HL-60 (cell line): ENCODE results near the gene SCAP.

Experiments used
- DNase-seq, 2 experiments: peaks; one replicate each; pipeline ENCODE4 v3.0.0-alpha.2; 2010 to 2020; ENCODE audit warnings: low read depth in 1 of 2, low spot score in 1 of 2
- H3K27ac ChIP-seq: fragments of 250-450 bp; sonication (Bioruptor Pico); replicated peaks from 2 replicates; pipeline ENCODE4 v1.5.1; 2020; ENCODE audit warnings: mild to moderate bottlenecking, moderate library complexity
- H3K27me3 ChIP-seq: fragments of 250-450 bp; sonication (Bioruptor Pico); 2 replicates; pipeline ENCODE4 v1.5.1; 2021; ENCODE audit warnings: mild to moderate bottlenecking, moderate library complexity; ENCODE audit not compliant: insufficient read depth, poor library complexity, severe bottlenecking
- H3K4me3 ChIP-seq: replicated peaks from 2 replicates; pipeline ENCODE4 v1.5.1; 2011; ENCODE audit warnings: mild to moderate bottlenecking, control low read depth, low read length; ENCODE audit not compliant: insufficient read depth
- GABPA ChIP-seq: IDR thresholded peaks from 2 replicates; pipeline ENCODE4 v1.6.1; 2012; ENCODE audit warnings: low read depth
- POLR2AphosphoS5 ChIP-seq: IDR thresholded peaks from 2 replicates; pipeline ENCODE4 v1.6.1; 2012; ENCODE audit warnings: low read depth
- SPI1 ChIP-seq: IDR thresholded peaks from 2 replicates; pipeline ENCODE4 v1.6.1; 2012; ENCODE audit warnings: low read depth, mild to moderate bottlenecking, borderline replicate concordance
- TF ChIP-seq, protein P1 (sequence below): IDR thresholded peaks from one replicate; pipeline ENCODE4 v1.5.1; 2011; ENCODE audit warnings: low read length, control low read depth, inconsistent platforms; ENCODE audit not compliant: insufficient read depth
- TF ChIP-seq, protein P2 (sequence below): IDR thresholded peaks from 2 replicates; pipeline ENCODE4 v1.6.1; 2012; ENCODE audit warnings: low read depth; ENCODE audit not compliant: insufficient replicate concordance

Gene SCAP

DNA sequence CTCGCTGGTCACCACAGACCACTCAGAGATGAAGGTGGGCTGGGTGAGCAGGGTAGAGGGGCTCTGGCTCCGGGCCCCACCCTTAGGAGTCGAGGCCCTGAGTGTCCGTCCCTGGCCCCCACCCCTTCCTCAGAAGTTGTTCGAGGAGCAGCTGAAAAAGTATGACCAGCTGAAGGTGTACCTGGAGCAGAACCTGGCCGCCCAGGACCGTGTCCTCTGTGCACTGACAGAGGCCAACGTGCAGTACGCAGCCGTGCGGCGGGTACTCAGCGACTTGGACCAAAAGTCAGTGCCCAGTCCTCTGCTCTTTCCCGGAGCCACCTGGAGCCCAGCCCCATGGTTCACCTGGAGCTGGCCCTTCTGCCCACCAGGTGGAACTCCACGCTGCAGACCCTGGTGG is 66.5 kb downstream of the SCAP start:
- no peaks in the 10 kb centered on the region for H3K27me3 ChIP-seq
- H3K27ac ChIP-seq: no peak overlapping the region
- DNase-seq: no peak

DNA sequence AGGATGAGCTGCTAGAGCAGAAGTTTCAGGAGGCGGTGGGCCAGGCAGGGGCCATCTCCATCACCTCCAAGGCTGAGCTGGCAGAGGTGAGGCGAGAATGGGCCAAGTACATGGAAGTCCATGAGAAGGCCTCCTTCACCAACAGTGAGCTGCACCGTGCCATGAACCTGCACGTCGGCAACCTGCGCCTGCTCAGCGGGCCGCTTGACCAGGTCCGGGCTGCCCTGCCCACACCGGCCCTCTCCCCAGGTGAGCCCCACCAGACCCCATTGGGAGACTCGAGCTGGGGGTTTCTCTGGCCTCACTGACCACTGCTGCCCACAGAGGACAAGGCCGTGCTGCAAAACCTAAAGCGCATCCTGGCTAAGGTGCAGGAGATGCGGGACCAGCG is 66.9 kb downstream of the SCAP start:
- DNase-seq: no peak
- Histone ChIP-seq H3K27ac (no peak overlapping the region), H3K4me3 (no peak overlapping the region), H3K27me3 (no peaks in the 10 kb centered on the region)
- TF ChIP-seq GABPA: no peak
- TF ChIP-seq SPI1: no peak
- no peak for TF ChIP-seq POLR2AphosphoS5
- TF ChIP-seq, protein P1, sequence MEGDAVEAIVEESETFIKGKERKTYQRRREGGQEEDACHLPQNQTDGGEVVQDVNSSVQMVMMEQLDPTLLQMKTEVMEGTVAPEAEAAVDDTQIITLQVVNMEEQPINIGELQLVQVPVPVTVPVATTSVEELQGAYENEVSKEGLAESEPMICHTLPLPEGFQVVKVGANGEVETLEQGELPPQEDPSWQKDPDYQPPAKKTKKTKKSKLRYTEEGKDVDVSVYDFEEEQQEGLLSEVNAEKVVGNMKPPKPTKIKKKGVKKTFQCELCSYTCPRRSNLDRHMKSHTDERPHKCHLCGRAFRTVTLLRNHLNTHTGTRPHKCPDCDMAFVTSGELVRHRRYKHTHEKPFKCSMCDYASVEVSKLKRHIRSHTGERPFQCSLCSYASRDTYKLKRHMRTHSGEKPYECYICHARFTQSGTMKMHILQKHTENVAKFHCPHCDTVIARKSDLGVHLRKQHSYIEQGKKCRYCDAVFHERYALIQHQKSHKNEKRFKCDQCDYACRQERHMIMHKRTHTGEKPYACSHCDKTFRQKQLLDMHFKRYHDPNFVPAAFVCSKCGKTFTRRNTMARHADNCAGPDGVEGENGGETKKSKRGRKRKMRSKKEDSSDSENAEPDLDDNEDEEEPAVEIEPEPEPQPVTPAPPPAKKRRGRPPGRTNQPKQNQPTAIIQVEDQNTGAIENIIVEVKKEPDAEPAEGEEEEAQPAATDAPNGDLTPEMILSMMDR: no peak
- TF ChIP-seq, protein P2, sequence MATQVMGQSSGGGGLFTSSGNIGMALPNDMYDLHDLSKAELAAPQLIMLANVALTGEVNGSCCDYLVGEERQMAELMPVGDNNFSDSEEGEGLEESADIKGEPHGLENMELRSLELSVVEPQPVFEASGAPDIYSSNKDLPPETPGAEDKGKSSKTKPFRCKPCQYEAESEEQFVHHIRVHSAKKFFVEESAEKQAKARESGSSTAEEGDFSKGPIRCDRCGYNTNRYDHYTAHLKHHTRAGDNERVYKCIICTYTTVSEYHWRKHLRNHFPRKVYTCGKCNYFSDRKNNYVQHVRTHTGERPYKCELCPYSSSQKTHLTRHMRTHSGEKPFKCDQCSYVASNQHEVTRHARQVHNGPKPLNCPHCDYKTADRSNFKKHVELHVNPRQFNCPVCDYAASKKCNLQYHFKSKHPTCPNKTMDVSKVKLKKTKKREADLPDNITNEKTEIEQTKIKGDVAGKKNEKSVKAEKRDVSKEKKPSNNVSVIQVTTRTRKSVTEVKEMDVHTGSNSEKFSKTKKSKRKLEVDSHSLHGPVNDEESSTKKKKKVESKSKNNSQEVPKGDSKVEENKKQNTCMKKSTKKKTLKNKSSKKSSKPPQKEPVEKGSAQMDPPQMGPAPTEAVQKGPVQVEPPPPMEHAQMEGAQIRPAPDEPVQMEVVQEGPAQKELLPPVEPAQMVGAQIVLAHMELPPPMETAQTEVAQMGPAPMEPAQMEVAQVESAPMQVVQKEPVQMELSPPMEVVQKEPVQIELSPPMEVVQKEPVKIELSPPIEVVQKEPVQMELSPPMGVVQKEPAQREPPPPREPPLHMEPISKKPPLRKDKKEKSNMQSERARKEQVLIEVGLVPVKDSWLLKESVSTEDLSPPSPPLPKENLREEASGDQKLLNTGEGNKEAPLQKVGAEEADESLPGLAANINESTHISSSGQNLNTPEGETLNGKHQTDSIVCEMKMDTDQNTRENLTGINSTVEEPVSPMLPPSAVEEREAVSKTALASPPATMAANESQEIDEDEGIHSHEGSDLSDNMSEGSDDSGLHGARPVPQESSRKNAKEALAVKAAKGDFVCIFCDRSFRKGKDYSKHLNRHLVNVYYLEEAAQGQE: no peak

More for the DNA sequence above, 66.5 kb downstream of the SCAP start:
- no peak for TF ChIP-seq GABPA
- TF ChIP-seq, protein P1: no peak
- no peak for TF ChIP-seq POLR2AphosphoS5
- TF ChIP-seq, protein P2: no peak
- TF ChIP-seq SPI1: no peak
- no peak overlapping the region for H3K4me3 ChIP-seq

DNA sequence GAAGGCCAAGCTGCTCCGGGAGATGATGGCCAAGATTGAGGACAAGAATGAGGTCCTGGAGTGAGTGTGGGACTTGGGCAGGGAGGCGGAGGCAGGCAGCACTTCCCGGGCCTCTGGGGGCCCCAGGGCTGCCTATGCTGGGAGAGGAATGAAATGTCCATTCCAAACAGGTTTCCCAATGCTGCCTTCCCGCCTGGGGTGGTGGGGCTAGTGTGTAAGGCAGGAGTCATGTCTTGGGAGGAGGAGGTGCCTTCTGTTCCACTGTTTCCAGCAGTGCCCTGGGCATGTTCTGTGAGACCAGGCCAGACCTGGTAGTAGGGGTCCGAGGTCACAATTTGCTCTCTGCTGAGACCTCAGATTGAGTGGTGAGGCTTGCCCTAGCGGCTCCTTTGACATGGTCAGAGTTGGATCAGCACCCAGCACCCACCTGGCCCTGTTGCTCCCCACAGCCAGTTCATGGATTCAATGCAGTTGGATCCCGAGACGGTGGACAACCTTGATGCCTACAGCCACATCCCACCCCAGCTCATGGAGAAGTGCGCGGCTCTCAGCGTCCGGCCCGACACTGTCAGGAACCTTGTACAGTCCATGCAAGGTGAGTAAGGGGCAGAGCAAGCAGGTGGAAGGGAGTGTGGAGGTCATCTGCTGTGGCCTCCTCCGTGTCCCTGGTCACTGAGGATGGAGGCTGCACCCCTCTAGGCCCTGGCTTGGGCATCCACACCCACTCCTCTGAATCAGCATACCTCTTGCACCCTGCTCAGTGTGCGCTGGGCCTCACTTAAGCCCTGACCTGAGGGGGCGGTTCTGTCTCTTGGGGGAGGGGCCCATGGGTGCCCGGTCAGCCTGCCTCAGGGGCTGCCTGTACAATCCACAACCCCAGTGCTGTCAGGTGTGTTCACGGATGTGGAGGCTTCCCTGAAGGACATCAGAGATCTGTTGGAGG is 67.6 kb downstream of the SCAP start:
- Histone ChIP-seq H3K27me3 (no peaks in the 10 kb centered on the region), H3K4me3 (no peak overlapping the region), H3K27ac (no peak overlapping the region)
- DNase-seq: no peak
- TF ChIP-seq, protein P2: no peak
- no peak for TF ChIP-seq GABPA
